ENCODE data around the gene GPSM3. TPM values are rescaled to one million over a fixed set of nuclear protein-coding genes. Genes with fewer than 3 reads are reported as not detected.
"Not testable (repeated sequence)": the region's sequence is repeated elsewhere in the genome, so short reads cannot be mapped to it uniquely, and the experiment has no call there.

GPSM3 gene
- total RNA-seq, 1 experiment from 2014 or later, result 3.2 TPM

DNA sequence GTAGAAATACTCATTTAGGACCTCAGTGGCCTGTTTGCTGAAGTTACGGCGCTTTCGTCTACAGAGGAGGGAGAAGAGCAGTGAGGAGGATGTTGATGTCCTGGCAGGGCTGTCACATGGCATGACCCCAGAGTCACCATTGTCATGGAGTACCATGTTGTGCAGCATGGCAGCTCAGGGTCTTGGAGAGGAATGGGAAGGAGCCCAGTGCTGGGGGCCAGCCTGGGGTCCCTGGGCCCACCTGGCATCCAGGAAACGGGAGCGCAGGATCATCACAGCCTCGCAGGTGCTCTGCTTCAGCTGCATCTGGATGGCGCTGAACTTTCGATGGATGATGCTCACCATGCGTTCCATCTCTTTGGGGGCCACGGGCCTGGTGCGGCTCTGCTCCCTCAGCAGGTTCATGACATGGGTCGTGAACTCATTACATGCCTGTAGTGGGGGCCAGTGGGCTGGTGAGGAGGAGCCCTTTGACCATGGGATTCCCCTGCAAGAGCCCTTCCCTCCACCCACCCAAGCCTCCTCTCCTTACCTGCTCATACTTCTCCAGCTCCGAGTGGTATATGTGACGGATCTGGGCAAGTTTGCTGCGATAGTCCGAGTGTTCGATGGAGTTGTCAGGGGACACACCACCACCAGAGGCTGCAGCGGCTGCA is 4.6 kb downstream of the GPSM3 start:
- not testable (repeated sequence) for DNase-seq (ENCODE audit: low spot score)

GRCh38 chr6:32187009-32187709 is 5.3 kb downstream of the GPSM3 start:
- no peak for DNase-seq (ENCODE audit: low spot score)

DNA sequence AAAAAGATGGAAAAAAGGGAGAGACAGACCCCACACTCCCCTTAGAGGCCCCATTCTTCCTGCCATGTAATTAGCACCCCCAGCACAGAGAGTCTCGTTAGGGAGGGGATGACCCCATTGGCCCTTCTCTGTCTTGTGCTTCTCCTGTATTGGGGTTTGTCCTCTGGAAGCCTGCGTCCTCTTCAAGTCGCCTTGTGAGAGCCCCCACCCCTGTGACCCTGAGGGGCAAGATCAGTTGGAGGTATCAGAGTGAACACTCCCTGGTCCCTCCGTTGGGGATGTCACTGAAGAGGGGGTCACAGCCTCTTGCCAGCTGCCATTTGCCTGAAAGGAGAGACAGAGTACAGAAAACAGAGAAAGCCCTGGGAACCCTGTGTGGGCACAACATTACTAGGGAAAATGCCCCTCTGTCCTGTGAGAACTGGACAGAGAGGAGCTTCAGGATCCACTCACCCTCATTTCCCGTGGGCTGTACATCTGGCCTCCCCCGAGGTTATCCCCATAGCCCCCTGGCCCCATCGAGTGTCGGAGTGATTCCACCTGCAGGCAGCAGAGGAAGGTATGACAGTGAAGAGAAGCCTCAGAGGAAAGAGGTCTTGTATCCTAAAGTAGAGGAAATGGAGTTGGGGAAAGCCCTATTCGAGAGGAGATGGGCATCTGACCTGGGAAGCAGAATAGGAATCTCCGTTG is 6.1 kb downstream of the GPSM3 start:
- DNase-seq (ENCODE audit: low spot score), result not testable (repeated sequence)

DNA sequence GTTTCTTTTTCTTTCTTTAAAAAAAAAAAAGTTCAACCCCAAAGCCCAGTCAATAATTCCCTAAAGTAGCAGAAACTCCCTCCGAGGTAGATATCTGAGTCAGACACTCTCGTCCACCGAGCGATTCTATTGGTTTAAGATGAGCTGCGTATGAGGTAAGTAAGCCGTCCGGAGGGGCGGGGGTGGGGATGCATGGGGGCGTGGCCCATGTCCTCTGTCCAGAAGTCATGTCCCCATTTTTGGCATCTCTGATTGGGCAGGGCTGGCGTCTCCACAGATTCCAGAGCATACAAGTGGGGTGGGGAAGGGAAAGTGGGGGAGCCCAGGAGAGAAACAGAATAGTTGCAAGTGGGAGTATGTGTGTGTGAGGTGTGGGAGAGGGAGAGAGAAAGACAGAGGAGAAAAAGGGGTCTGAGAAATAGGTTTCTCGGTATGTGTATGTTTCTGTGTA is 6.7 kb downstream of the GPSM3 start:
- DNase-seq (ENCODE audit: low spot score), result peak; percentile 86

DNA sequence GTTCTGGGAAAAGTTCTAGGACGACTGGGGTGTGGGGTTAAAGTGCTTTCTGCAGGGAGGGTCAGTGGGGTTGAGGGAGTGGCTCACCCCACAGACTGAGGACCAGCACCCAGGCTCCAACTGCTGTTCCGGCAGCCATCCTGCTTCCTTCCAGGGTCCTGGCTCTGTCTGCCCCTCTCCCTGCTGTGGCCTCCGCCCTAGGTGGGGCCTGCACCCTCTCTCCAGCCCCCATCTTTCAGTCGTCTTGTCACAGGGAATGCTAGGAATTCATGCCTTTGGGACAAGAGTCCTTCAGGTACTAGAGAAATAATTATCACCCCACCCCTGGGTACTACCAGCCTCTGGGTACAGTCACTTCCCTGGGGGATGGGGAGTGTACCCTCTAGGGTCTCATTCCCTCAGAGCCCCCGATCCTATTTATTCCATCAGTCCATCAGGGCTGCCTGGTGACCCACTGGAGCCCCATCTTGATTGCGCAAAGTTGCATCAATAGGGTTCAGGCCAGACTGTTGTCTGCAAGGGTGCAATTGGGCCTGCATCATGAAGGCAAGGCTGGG is 8.3 kb downstream of the GPSM3 start, which contains the start of gene AGER:
Gene AGER, minus strand, starts transcription at position 170 of the 557 bp plus-strand sequence. Its CDS starts 31 bp downstream, at position 139.
- no peak for DNase-seq (ENCODE audit: low spot score)

GRCh38 chr6:32183483-32184083 is 8.9 kb downstream of the GPSM3 start:
- no peak for DNase-seq (ENCODE audit: low spot score)

DNA sequence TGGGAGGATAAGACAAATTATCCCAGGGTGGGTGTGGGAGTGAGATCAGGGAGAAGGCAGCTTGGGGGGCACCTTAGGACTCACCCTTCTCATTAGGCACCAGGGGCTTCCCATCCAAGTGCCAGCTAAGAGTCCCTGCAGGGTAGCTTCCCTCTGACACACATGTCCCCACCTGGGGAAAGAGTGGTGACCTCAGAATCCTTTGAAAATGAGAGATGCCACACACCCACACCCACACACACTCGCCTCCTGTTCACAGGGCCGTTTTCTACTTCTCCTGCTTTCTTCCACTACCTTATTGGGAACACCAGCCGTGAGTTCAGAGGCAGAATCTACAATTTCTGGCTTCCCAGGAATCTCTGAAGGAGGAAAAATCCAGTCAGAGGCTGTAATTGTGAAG is 9.4 kb downstream of the GPSM3 start:
- DNase-seq (ENCODE audit: low spot score), result no peak

DNA sequence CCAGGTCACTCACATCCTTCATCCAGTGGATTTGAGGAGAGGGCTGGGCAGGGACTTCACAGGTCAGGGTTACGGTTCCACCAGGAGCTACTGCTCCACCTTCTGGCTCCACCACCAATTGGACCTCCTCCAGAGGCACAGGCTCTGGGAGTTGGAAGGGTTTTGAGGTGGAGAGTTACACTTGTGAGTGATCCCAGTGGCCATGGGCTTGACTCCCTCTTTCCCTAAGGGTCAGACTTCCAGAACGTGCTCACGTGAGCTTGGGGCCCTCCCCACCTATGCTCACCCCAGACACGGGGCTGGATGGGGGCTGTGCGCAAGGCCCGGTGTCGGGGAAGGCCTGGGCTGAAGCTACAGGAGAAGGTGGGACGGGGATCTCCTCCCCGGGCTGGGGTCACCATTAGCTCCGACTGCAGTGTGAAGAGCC is 9.9 kb downstream of the GPSM3 start:
- DNase-seq (ENCODE audit: low spot score), result no peak

GRCh38 chr6:32181915-32182529 is 10.4 kb downstream of the GPSM3 start:
- no peak for DNase-seq (ENCODE audit: low spot score)

DNA sequence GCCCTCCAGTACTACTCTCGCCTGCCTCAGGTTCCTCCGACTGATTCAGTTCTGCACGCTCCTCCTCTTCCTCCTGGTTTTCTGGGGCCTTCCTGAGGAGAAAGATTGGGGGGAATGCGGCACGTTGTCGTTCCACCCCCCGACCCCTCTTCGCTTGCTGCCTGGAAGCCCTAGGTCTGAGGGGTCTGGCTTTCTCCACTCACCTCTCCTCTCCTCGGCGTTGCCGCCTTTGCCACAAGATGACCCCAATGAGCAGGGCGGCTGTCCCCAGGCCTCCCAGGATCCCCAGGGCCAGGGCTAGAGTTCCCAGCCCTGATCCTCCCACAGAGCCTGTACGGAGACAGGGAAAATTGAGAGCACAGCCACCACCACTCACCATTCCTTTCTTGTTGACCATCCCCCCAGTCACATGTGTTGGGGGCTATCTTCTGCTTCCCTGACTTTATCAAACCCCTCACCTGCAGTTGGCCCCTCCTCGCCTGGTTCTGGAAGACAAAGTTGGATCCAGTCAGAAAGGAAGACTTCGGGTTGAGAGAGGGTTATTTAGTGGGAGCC is 11.2 kb downstream of the GPSM3 start:
- no peak for DNase-seq (ENCODE audit: low spot score)

- DNase-seq (ENCODE audit: low spot score), result no peak
Observed at GRCh38 chr6:32179766-32180405, 12.6 kb downstream of the GPSM3 start.

DNA sequence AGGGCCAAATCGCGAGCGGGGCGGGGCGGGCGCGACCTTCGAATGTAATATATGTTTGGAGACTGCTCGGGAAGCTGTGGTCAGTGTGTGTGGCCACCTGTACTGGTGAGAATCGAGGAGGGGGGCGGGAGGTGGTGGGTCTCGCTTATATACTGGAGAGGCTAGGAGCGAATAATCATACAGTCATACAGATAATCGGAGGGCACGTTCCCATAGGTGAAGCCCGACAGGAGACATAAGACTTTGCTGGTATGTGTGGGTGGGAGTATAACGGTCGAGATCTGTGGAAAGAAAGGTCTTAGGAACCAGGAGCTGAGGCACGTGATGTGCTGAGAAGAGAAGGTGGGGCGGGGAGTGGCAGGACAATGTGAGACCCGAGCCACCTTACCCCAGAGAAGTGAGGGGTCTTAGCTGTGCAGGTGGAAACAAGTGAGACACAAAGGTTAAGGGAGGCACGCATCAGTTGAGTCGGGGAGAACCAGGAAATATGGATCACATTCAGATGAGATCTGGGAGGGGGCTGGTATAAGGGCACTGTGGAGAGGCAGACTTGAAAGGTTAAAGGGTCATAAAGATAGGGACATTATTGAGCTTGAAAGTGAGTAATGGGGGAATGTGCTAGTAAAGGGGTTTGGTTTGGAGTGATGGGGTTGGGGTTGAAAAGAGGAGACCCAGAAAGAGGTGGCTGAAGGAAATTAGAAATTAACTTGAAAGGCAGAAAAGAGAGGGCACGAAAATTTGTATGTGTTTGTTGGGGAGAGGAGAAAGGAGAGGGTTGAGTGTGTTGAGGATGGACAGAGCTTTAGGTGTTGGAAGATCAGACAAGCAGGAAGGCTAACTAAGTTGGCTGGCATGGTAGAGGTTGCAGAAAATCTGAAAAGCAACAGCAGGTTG is 13.6 kb downstream of the GPSM3 start:
- DNase-seq (ENCODE audit: low spot score), result no peak

DNA sequence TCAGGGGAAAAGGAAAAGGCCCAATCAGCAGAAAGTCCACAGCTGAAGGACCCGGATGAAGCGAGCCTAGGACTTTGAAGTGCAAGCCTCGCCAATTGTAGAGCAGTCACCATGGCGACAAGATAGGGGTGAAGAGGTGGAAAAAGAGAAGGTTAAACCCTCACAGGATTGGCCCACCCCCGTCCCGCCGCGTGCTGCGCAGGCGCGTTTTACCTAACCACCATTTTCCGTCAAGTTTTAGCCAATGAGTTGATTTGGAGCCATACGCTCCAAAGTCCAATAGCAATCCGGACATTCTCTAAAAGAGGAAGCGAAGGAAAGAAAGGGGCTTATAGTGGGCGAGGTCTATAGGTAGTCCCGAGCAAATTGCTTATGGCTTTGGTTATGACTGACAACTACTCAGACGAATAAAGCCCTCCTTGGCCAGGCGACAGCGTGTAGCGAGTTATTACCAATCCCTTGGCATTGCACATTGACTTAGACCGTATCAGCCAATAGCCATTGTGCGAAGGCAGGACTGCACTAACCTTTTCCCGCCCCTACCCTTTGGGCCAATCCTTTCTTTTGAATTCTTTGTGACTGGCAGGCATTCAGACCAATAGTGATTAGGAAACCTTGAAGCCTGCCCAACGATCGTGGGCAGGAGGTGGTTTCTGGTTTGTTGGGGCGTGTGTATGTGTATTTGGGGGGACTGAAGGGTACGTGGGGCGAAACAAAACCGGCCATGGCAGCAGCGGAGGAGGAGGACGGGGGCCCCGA is 14.5 kb downstream of the GPSM3 start, which contains the start of gene RNF5:
Gene RNF5, plus strand, starts transcription at position 618 of the 759 bp plus-strand sequence. Its CDS starts 107 bp downstream, at position 725.
- DNase-seq (ENCODE audit: low spot score), result peak; percentile 100

DNA sequence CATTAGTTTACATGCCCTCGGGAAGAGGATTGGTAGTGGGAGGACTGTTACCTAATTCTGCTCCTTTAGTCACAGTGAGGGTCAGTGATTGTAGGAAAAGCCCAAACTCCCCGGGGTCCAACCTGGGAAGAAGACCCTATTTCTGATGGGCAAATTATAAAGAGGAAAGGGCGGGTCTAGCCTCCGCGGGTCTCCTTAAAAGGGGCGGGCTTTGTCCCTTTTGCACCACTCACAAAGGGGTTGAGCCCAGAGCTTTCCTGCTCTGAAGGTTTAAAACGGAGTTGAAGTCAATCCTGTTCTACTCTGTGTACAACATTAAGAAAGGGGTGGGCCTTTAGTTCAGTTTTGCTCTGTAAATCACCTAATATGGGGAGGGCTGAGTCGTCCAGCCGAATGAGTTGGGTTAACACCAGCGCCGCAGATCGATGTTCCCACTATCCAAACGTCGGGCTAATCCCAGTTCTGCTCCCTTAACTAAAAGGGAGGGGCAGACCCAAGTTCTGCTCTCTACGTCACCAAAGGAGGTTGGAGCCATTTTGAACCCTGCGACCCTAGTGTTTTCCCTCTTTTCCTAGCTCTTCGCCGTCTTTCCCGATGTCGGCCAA is 15.2 kb downstream of the GPSM3 start:
- DNase-seq (ENCODE audit: low spot score), result no peak

GRCh38 chr6:32176476-32177182 is 15.8 kb downstream of the GPSM3 start:
- DNase-seq (ENCODE audit: low spot score), result peak; percentile 53

- DNase-seq (ENCODE audit: low spot score), result peak; percentile 91
Observed at GRCh38 chr6:32175711-32176475, 16.6 kb downstream of the GPSM3 start, which contains the start of gene AGPAT1. TSS of gene AGPAT1 (minus strand) at chr6:32176084. CDS start at chr6:32171496, 4,588 bp downstream.

DNA sequence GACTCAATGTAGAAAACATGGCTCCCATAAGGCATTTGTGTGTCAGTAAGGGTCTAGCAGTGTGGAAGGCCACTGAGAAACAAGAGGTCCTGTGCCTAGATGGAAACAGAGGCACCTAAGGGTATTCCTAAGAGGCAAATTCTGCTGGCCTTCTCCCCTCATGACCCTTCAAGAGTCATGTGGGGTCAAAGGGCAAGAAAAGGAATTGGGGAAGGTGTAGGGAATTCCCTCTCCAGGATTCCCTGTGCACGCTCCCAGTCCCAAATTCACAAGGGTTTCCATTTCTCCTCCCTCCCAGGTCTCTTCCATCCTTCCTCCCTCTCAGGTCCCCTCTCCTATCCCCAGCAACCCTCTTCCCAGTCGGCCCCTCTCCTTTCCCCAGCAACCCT is 17.1 kb downstream of the GPSM3 start:
- no peak for DNase-seq (ENCODE audit: low spot score)

Measured in H4 (cell line).